Stimulated activated CD4-positive, alpha-beta T cell treated with anti-CD3 and anti-CD28 coated beads, Interleukin-1b, Interleukin-23, amount 100 ng/mL, for 4 hours (primary cell): Measurements from ENCODE around the gene LPAR6.
"Not testable (repeated sequence)": the region's sequence is repeated elsewhere in the genome, so short reads cannot be mapped to it uniquely, and the experiment has no call there.

Source experiments
- DNase-seq, 2 donors: peaks; one replicate each; pipeline ENCODE4 v3.0.0-alpha.2; 2020; ENCODE audit warnings: low read depth in 2 of 2

The LPAR6 gene, protein sequence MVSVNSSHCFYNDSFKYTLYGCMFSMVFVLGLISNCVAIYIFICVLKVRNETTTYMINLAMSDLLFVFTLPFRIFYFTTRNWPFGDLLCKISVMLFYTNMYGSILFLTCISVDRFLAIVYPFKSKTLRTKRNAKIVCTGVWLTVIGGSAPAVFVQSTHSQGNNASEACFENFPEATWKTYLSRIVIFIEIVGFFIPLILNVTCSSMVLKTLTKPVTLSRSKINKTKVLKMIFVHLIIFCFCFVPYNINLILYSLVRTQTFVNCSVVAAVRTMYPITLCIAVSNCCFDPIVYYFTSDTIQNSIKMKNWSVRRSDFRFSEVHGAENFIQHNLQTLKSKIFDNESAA

DNA sequence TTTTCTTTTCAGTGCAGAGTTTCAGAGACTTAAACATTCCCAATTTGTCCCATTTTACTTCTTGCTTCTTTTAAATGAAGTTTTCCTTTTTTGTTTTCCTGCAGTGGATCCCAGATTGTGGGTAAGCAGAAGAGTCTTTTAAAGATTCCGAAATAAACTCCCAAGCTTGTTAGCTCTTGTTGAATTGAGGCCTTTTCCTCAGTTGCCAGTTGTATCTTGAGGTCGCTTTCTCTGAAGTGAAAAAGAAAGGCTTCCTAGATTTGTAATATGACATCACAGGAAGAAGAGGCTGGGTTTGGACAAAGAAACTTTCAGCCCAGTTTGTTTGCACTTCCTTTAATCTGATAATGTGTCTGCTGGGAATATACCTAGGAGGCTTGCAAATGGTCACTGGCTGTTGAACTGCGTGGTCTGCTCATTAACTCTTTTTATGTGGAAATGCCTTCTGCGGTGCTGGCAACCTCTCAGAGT is at the start of gene LPAR6:
Gene LPAR6, minus strand, starts transcription at position 233 of the 471 bp plus-strand sequence. CDS start 690 bp downstream, outside the sequence.
- no peak for DNase-seq

DNA sequence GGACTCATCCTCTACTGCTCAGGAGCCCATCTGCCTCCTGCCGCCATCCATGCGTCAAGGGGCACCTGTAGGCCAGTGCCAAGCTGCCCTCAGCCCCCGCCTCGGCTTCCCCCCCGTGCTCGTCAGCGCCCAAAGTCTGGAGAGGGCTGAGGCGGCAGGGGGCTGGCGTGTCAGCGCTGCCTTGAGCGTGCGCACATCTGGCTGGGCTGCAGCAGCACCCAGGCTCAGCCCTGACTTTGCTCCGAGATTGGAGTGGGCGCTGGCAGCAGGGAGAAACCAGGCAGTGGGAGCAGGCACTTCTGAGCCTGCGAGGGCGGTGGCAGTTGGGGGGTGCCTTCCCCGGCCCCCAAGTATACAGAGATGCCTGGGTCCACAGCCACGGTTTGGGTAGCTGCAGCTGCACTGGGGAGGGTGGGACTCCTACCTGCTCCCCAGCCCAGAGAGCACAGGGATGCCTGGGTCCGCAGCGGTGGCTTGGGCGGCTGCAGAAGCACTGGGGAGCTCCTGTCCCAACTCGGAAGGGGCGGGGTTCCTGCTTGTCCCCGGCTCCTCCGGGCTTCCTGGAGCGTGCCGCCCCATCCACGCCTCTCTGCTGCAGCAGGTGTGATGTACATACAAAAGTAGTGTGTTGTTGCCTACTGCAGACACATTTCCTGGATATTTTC is 44.8 kb upstream of the LPAR6 start:
- DNase-seq = no peak

DNA sequence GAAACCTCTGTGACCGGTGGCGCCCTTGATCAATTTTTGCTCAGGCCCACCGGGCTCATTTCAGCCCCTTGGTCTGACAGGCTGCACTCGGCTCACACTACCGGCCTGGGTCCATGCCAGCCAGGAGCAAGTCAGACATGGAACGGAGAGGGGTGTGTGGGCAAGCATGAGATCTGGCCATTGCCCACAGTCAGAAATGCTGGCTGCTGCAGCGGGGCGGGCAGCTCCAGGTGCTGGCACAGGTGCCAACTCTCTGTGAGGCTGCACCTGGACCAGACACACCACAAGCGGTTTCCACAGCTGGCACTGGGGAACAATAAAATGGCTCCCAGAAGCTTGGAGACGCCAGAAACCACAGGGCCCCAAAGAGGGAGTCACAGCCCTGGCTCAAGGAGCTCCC is 43.6 kb upstream of the LPAR6 start:
- no peak for DNase-seq

DNA sequence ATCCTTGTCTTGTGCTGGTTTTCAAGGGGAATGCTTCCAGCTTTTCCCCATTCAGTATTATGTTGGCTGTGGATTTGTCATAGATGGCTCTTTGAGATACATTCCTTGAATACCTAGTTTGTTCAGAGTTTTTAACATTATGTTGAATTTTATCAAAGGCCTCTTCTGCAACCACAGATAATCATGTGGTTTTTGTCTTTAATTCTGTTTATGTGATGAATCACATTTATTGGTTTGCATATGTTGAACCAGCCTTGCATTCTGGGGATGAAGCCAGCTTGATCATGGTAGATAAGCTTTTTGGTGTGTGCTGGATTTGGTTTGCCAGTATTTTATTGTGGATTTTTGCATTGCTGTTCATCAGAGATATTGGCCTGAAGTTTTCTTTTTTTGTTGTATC is 38.3 kb upstream of the LPAR6 start:
- not testable (repeated sequence) for DNase-seq

DNA sequence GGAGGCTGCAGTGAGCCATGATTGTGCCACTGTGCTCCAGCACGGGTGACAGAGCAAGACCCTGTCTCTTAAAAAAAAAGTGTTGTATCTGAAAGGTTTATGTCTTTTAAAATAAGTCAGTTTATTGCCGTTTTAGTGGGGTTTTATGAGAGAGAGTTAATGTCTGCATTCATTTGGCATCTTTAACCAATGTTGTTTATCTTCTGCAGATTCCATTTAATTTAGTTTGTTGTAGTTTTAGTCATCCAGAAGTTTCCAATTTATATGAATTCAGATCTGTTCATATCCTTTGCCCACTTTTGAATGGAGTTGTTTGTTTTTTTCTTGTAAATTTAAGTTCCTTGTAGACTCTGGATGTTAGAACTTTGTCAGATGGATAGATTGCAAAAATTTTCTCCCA is 36.7 kb upstream of the LPAR6 start:
- no peak for DNase-seq

DNA sequence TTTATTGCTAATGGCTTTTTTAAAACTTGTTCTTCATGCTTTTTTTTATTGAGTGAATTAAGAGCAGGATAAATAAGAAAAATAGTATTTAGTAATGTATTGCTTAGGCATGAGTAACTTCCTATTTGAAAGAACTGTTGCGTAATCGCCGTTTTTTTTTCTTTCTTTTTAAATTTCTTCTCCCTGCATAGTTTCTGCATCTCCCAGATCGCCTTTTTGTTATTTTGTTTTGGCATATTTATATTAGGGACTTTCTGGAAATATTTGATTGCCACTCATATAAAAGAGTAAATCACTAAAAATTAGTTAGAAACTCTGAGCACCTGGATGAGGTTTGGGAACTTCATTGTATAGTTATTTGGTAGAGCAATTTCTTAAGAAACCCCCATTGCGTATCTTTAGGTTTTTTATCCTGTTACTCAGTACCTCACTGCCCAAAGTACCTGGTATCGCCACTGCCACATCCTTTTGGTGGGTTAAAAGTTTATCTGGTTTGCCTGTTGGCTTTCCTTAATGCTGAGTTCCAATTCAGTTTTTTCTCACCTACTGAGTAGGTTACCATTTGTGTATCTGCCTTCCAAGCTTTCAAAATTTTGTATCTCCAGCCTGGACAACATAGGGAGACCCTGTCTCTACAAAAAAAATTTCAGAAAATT is 36.2 kb upstream of the LPAR6 start:
- no peak for DNase-seq

DNA sequence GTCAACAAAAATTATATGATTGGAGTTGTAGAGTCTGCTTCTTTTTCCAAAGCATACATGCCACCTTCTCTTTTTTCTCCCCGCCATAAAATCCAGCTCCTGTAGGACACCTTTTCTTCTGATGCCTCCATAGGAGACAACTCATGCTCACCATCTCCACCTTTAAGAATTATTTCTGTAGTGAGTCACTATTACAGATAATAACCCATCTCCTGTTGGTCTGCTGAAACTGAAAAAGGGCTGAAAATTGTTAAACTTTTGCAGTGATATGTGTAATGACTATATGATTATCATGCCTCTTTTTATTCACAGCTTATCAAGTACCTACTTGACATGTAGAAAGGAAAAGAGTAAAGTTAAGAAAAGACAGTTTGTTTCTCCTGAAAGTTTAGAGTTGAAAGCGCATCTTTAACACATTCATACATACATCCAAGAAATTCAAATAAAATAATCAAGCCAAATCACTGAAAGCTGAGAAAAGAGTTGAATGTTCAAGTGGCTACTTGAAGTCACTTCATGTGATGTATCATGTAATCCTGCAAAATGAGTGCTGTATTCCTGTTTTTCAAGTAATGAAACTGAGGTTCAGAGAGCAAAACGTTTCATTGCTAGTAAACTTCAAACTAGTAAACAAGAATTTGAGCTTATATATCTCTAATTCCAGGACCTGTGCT is 35.5 kb upstream of the LPAR6 start:
- DNase-seq = no peak

DNA sequence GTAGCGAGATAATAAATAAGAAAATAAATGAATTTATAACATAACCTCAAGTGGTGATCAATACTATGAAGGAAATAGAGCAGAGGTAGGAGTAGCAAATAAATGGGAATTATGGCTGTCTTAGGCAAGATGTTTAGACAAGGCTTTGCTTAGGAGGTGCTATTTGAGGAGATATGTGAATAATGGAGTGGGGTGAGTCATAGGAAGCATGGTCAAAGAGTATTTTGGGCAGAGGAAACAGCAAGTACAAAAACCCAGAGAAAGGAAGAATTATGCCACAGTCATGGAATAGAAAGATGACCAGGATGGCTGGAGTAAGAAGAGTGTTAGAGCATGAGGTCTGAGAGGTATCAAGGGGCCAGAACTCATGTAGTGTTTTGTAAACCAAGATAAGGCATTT is 33.6 kb upstream of the LPAR6 start:
- no peak for DNase-seq

DNA sequence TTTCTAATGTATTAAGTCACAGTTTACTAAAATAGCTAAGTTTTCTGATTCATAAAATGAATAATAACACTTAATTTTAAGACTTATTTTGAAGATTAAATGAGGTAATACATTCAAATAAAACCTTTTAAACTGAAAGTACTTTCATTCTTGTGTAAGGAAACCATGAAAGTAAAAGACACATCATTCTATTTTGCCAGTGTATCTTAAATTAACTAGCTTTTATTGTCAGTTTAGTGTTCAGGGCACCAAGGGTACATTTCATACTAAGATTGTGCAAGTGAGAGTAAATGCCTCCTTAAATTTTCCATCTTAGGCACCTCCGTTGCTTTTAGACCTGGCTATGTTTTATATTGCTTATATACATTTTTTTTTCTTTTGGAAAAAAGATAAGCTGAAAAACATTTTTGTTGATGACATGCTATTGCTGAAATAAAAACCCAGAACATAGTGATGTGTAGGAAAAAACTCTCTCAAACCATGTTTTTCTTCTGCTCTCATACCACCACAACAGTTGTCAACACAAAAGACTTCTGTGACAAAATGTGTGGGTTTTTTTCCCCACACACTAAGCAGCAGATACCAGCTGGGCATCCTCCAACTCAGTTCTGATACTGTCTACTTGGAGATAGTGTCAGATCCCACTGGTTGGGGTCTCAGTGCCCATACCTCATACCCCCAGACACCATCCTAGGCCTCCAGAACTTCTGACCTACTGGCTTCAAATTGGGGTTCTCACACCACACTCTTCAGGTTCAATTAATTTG is 30.7 kb upstream of the LPAR6 start:
- DNase-seq = no peak

DNA sequence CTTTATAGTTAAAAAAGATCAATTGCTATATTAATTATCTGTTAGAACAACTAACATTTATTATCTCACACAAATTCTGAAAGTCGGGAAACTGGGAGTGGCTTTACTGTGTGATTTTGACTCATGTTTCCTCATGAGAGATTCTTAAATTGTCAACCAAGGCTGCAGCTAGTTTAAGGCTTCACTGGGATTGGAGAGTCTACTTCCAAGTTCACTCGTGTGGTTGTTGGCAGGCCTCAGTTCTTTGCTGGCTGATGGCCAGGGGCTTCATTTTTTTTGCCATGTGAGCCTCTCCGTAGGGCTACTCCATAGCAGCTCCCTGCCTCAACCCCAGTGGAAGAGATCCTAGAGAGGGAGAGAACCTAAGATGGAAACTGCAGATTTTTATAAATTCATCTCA is 24.5 kb upstream of the LPAR6 start:
- DNase-seq = no peak

DNA sequence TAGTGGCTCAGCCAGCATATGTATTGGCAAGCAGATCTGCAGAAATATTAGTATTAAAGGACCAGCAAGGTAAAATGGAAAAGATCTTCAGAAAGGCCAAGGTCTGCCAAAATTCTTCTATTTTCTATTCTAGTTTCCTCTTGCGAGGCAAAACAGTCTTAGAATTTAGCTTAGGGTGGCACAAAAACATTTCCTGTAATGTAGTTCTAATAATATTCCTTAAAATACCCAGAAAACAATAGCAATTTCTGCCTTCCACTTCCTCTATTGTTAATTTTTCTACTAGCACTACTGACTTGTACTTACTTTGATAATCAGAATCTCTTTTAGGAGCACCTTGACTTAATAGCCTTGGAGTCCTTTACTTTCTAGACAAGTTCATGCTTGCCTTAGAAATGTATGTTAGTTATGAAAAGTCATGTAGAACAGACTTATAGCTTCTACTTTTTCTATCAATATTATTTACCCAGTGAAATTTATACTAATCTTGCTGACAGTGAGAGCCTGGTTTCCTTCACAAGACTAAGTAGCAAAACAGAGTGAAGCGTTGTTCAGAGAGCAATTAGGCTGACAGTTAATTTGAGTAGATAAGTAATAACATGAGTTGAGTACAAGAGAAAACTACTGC is 23.9 kb upstream of the LPAR6 start:
- DNase-seq = no peak

DNA sequence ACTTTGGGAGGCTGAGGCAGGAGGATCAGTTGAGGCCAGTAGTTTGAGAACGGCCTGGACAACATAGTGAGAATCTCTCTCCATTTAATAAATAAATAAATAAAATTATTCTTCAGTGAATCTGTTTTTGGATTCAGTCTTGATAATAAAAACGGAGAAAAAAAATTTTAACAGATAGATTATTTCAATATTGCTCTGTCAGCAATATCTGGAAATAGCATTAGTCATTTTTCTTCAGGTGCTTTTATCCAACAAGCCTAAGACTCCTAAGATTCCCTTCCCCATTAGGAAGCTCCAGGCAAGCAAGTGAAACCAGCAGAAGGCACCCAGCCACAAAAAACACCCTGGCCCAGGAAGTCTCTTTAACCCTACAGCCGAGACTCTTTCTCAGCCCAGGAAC is 21.3 kb upstream of the LPAR6 start:
- DNase-seq = no peak

DNA sequence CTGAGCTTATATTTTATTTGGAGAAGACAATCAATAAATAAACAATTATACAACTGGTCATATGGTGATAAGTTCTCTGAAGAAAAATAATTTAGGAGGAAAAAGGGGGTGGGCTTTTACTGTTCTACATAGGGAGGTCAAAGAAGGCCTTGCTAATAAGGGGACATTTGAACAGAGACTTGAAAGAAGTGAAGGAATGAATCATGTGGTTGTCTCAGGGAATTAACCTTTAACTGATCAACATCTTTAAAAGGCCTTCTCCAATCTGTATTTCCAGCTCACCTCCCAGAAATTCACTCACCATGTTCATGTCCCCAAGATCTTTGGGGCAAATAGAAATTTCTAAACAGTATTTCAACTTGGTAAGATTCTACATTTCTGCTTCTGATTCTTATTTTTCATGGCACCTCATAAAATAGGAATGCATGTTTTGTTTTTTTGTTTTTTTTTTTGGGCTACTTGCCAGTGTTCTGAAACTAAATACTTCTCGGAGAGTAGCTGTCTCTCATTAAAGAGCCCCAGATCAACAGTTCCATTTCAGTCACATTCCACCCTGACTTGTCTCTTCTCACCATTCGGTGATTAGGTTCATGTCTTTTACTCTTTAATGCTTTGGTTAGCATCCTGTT is 19.2 kb upstream of the LPAR6 start:
- no peak for DNase-seq

DNA sequence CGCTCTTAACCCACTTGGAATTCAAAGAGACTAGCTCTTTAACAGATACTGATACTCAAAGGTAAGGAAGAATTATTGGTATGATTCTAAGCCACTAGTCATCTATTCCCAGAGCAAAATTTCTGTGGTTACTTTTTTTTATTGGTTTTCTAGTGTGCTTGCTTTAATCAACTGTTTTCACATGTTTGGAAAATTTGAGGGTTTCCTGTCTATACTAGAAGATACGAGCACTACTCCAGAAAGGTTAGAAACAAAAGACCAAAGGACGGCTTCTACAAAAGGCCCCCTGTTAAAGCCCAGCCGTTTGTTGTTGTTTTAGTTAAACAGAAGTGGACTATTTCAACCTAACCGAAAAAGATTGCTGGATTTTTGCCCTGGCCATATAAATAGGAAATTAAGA is 18.5 kb upstream of the LPAR6 start:
- DNase-seq = no peak

DNA sequence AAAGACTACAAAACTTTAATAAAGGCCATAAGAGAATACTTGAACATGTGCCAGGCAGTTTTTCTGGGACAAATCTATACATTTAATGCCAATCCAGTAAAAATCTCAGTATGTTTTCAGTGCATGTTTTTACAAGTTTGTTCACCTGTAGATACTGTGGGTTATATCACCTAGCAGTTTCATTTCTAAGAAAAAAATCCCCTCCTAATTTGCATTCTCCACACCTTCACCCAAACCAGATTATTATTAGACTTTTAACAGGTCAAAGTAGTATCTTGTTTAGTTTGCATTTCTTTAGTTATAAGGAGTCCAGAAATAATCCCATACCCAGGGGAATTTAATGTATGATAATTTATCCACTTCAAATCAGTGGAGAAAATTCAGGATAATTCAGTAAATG is 17.0 kb upstream of the LPAR6 start:
- DNase-seq = no peak

DNA sequence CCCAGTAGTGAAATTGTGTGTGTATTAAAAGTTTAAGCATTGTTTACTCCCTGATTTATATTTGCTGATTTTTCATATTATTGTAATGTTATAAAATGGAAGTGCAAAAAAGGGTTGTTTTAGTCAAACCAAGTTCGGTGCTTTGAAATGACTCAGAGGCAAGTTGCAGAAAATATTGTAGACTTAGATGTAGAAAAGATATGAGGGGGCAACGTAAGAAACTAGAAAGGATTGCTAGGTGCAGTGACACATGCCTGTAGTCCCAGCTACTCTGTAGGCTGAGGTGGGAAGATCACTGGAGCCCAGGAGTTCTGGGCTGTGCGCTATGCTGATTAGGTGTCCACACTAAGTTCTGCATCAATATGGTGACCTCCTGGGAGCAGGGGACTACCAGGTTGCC is 16.1 kb upstream of the LPAR6 start:
- no peak for DNase-seq

DNA sequence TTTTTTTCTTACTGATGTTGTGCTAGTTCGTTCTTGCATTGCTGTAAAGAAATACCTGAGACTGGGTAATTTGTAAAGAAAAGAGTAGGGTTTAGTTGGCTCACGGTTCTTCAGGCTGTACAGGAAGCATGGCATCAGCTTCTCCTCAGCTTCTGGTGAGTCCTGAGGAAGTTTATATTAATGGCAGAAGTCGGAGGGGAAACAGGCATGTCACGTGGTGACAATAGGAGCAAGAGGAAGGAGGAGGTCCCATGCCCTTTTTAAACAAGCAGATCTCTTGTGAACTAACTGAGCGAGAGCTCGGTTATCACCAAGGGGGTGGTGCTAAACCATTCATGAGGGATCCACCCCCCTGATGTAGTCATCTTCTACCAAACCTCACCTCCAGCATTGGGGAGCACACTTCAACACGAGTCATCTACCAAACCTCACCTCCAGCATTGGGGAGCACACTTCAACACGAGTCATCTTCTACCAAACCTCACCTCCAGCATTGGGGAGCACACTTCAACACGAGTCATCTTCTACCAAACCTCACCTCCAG is 13.9 kb upstream of the LPAR6 start:
- not testable (repeated sequence) for DNase-seq

DNA sequence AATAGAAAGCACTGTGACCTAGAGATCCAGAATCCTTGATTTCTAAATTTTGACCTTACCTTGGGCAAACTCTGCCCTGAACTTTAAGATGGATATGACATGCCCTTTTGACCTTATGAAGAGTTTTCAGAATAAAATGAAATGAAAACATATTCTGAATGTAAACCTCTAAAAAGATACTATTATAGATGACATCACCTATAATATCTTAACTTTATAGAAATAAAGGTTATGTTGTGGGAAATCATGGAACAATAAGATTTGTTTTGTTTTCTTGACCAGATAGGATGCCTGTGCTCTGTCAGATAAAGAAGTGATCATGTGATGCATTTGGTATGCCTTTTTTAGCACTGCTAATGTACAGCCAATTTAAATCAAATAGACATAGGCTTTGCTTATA is 13.1 kb upstream of the LPAR6 start:
- no peak for DNase-seq

DNA sequence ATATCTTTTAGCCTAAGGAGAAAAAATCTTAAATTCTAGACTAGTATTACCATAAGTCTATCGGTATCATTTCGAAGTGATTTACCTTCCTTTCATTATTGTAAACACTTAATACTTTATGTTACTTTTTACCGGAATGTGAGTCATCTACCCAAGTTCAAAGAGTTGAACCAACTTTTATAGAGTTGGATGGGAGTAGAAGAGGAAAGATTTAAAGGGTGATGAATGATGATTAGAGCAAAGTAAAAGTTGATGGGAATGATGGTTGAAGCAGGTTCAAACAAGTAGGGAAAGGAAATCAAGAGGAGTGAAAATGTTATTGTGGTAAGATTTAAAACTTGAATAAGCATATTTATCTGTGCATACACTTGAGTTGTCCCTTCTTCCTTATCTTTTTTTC is 11.3 kb upstream of the LPAR6 start:
- DNase-seq = no peak

DNA sequence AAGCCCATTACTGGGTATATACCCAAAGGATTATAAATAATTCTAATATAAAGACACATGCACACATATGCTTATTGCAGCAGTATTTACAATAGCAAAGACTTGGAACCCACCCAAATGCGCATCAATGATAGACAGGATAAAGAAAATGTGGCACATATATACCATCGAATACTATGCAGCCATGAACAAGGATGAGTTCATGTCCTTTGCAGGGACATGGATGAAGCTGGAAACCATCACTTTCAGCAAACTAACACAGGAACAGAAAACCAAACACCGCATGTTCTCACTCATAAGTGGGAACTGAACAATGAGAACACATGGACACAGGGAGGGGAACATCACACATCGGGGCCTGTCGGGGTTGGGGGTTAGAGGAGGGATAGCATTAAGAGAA is 9.1 kb upstream of the LPAR6 start:
- not testable (repeated sequence) for DNase-seq
